Activated naive CD8-positive, alpha-beta T cell treated with anti-CD3 and anti-CD28 coated beads, Interleukin-2, amount 50 U/mL, for 24 hours (primary cell): ENCODE measurements around the gene NOX4.
"Not testable (repeated sequence)": the region's sequence is repeated elsewhere in the genome, so short reads cannot be mapped to it uniquely, and the experiment has no call there.

Experiments
- ATAC-seq: fragments of 150-1000 bp; cut with Tn5 transposase; one replicate; pipeline ENCODE4 v1.10.0; 2021
- DNase-seq: peaks from one replicate; pipeline ENCODE4 v3.0.0; 2021
- H3K27ac Mint-ChIP-seq: one replicate; pipeline ENCODE4 v1.8.0; 2021; ENCODE audit warnings: mild to moderate bottlenecking, mixed read lengths
- H3K27me3 Mint-ChIP-seq: one replicate; pipeline ENCODE4 v1.8.0; 2021; ENCODE audit warnings: mixed read lengths
- H3K36me3 Mint-ChIP-seq: one replicate; pipeline ENCODE4 v1.8.0; 2021; ENCODE audit warnings: low read depth, mixed read lengths
- H3K4me1 Mint-ChIP-seq: one replicate; pipeline ENCODE4 v1.8.0; 2021; ENCODE audit warnings: mixed read lengths
- H3K4me3 Mint-ChIP-seq: one replicate; pipeline ENCODE4 v1.8.0; 2021; ENCODE audit warnings: mild to moderate bottlenecking, moderate library complexity, mixed read lengths
- H3K9me3 Mint-ChIP-seq: one replicate; pipeline ENCODE4 v1.8.0; 2021; ENCODE audit warnings: mixed read lengths

Gene NOX4

GRCh38 chr11:89337100-89337650 is 154.0 kb downstream of the NOX4 start:
- DNase-seq, H3K9me3 Mint-ChIP-seq, H3K4me3 Mint-ChIP-seq, H3K27me3 Mint-ChIP-seq, ATAC-seq, H3K36me3 Mint-ChIP-seq, H3K27ac Mint-ChIP-seq, H3K4me1 Mint-ChIP-seq: not testable (repeated sequence)

GRCh38 chr11:89333704-89334103 is 157.5 kb downstream of the NOX4 start:
- not testable (repeated sequence) for H3K4me1 Mint-ChIP-seq, H3K9me3 Mint-ChIP-seq, H3K4me3 Mint-ChIP-seq

GRCh38 chr11:89331940-89332339 is 159.2 kb downstream of the NOX4 start:
- H3K4me3 Mint-ChIP-seq, H3K27ac Mint-ChIP-seq, H3K4me1 Mint-ChIP-seq, DNase-seq, ATAC-seq, H3K36me3 Mint-ChIP-seq, H3K27me3 Mint-ChIP-seq, H3K9me3 Mint-ChIP-seq: not testable (repeated sequence)

More at GRCh38 chr11:89333704-89334103, 157.5 kb downstream of the NOX4 start:
- H3K27me3 Mint-ChIP-seq, H3K36me3 Mint-ChIP-seq, DNase-seq, ATAC-seq, H3K27ac Mint-ChIP-seq: not testable (repeated sequence)

- Mint-ChIP-seq H3K4me3 (no peak overlapping the region), H3K27me3 (no peaks in the 10 kb centered on the region), H3K27ac (no peak overlapping the region), H3K4me1 (no peaks in the 10 kb centered on the region), H3K36me3 (no peaks in the 10 kb centered on the region), H3K9me3 (no peaks in the 10 kb centered on the region)
- ATAC-seq: no peak
- DNase-seq: no peak
These were observed 163.3 kb downstream of the NOX4 start for GRCh38 chr11:89327885-89328284.

GRCh38 chr11:89321401-89321800 is 169.8 kb downstream of the NOX4 start:
- Mint-ChIP-seq H3K27ac (no peak overlapping the region), H3K9me3 (peaks cover 4% of the 10 kb centered on the region), H3K4me3 (no peak overlapping the region), H3K27me3 (no peaks in the 10 kb centered on the region), H3K4me1 (no peaks in the 10 kb centered on the region), H3K36me3 (no peaks in the 10 kb centered on the region)
- ATAC-seq (no peak), DNase-seq (no peak)

GRCh38 chr11:89310607-89311006 is 180.6 kb downstream of the NOX4 start:
- not testable (repeated sequence) for H3K9me3 Mint-ChIP-seq, H3K36me3 Mint-ChIP-seq, H3K27me3 Mint-ChIP-seq, H3K4me3 Mint-ChIP-seq, ATAC-seq, H3K4me1 Mint-ChIP-seq, DNase-seq, H3K27ac Mint-ChIP-seq

- not testable (repeated sequence) for H3K4me3 Mint-ChIP-seq, H3K27me3 Mint-ChIP-seq, H3K4me1 Mint-ChIP-seq, DNase-seq, ATAC-seq, H3K27ac Mint-ChIP-seq, H3K36me3 Mint-ChIP-seq, H3K9me3 Mint-ChIP-seq
These were observed 181.7 kb downstream of the NOX4 start for GRCh38 chr11:89309321-89309985.

GRCh38 chr11:89308272-89308671 is 182.9 kb downstream of the NOX4 start:
- DNase-seq, H3K27me3 Mint-ChIP-seq, H3K36me3 Mint-ChIP-seq, H3K9me3 Mint-ChIP-seq, H3K4me3 Mint-ChIP-seq, ATAC-seq, H3K27ac Mint-ChIP-seq, H3K4me1 Mint-ChIP-seq: not testable (repeated sequence)

- H3K27me3 Mint-ChIP-seq, ATAC-seq, DNase-seq, H3K36me3 Mint-ChIP-seq, H3K4me3 Mint-ChIP-seq, H3K4me1 Mint-ChIP-seq, H3K27ac Mint-ChIP-seq: not testable (repeated sequence)
- peaks cover 11% of the 10 kb centered on the region for H3K9me3 Mint-ChIP-seq
These were observed 188.1 kb downstream of the NOX4 start for GRCh38 chr11:89303029-89303428.

GRCh38 chr11:89295023-89295422 is 196.2 kb downstream of the NOX4 start:
- not testable (repeated sequence) for H3K4me3 Mint-ChIP-seq, H3K4me1 Mint-ChIP-seq, ATAC-seq, H3K36me3 Mint-ChIP-seq, H3K27me3 Mint-ChIP-seq, H3K27ac Mint-ChIP-seq, DNase-seq, H3K9me3 Mint-ChIP-seq

- Mint-ChIP-seq H3K4me3 (no peak overlapping the region), H3K9me3 (no peaks in the 10 kb centered on the region), H3K27ac (no peak overlapping the region), H3K4me1 (no peaks in the 10 kb centered on the region), H3K36me3 (no peaks in the 10 kb centered on the region), H3K27me3 (no peaks in the 10 kb centered on the region)
- DNase-seq (no peak), ATAC-seq (no peak)
These were observed 197.1 kb downstream of the NOX4 start for GRCh38 chr11:89293965-89294679.

GRCh38 chr11:89288004-89288403 is 203.2 kb downstream of the NOX4 start:
- DNase-seq, H3K27me3 Mint-ChIP-seq, H3K36me3 Mint-ChIP-seq, ATAC-seq, H3K9me3 Mint-ChIP-seq, H3K4me3 Mint-ChIP-seq, H3K4me1 Mint-ChIP-seq, H3K27ac Mint-ChIP-seq: not testable (repeated sequence)

GRCh38 chr11:89286601-89287000 is 204.6 kb downstream of the NOX4 start:
- H3K4me3 Mint-ChIP-seq, DNase-seq, H3K27me3 Mint-ChIP-seq, H3K4me1 Mint-ChIP-seq, ATAC-seq, H3K27ac Mint-ChIP-seq, H3K9me3 Mint-ChIP-seq, H3K36me3 Mint-ChIP-seq: not testable (repeated sequence)

- not testable (repeated sequence) for H3K36me3 Mint-ChIP-seq, ATAC-seq, H3K27me3 Mint-ChIP-seq, H3K9me3 Mint-ChIP-seq, H3K4me1 Mint-ChIP-seq, DNase-seq, H3K27ac Mint-ChIP-seq, H3K4me3 Mint-ChIP-seq
These were observed 210.0 kb downstream of the NOX4 start for GRCh38 chr11:89281032-89281677.

GRCh38 chr11:89279176-89279575 is 212.0 kb downstream of the NOX4 start:
- H3K27me3 Mint-ChIP-seq: peaks cover 3% of the 10 kb centered on the region
- no peaks in the 10 kb centered on the region for H3K36me3 Mint-ChIP-seq
- H3K4me1 Mint-ChIP-seq: no peaks in the 10 kb centered on the region
- no peak for DNase-seq
- H3K27ac Mint-ChIP-seq: no peak overlapping the region
- peaks cover 3% of the 10 kb centered on the region for H3K9me3 Mint-ChIP-seq
- H3K4me3 Mint-ChIP-seq: no peak overlapping the region
- ATAC-seq: no peak
